22Rv1 (cell line): ENCODE data around the gene SLC25A34.

ENCODE experiments used
- ZFX ChIP-seq: fragments of 450-650 bp; IDR thresholded peaks from 2 replicates; pipeline ENCODE4 v1.6.1; 2017; ENCODE audit warnings: antibody characterized with exemption, borderline replicate concordance
- TF ChIP-seq, protein P1 (sequence below): fragments of 450-650 bp; IDR thresholded peaks from 2 replicates; pipeline ENCODE4 v1.5.1; 2017; ENCODE audit warnings: mild to moderate bottlenecking

DNA sequence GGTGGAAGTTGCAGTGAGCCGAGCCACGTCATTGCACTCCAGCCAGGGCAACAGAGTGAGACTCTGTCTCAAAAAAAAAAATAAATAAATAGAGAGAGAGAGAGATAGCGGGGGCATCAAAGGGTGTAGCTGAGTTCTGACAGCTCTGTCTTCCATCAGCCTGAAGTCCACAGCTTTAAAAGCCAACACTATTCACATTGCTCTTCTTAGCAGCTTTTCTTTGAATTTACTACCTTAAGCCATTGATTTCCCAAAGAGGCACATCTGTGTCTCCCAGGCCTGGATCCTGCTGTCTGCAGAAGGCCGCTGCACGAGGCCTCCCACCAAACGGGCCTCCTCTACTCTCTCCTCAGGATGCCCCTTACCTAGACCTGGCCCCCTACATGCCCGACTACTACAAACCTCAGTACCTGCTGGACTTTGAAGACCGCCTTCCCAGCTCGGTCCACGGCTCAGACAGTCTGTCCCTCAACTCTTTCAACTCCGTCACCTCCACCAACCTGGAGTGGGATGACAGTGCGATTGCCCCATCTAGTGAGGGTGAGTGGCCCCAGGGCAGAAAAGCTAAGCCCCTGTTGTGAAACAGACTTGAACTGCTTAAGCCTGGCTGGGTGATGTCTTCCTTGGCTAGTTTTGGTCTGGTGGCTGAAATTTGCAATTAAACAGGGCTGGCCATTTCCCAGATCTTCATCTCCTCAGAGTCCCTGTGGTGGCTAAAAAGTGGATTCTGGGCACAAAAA, 16.5 kb upstream of the SLC25A34 start:
- TF ChIP-seq, protein P1, sequence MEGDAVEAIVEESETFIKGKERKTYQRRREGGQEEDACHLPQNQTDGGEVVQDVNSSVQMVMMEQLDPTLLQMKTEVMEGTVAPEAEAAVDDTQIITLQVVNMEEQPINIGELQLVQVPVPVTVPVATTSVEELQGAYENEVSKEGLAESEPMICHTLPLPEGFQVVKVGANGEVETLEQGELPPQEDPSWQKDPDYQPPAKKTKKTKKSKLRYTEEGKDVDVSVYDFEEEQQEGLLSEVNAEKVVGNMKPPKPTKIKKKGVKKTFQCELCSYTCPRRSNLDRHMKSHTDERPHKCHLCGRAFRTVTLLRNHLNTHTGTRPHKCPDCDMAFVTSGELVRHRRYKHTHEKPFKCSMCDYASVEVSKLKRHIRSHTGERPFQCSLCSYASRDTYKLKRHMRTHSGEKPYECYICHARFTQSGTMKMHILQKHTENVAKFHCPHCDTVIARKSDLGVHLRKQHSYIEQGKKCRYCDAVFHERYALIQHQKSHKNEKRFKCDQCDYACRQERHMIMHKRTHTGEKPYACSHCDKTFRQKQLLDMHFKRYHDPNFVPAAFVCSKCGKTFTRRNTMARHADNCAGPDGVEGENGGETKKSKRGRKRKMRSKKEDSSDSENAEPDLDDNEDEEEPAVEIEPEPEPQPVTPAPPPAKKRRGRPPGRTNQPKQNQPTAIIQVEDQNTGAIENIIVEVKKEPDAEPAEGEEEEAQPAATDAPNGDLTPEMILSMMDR, result no peak
- no peak for TF ChIP-seq ZFX
